SKM-1 (cell line): ENCODE data around the gene FAM180A.

ENCODE experiments used
- DNase-seq: peaks from one replicate; lab custom pipeline; 2025; ENCODE audit not compliant: unreplicated experiment; lab: John Stamatoyannopoulos, UW

The FAM180A gene

DNA sequence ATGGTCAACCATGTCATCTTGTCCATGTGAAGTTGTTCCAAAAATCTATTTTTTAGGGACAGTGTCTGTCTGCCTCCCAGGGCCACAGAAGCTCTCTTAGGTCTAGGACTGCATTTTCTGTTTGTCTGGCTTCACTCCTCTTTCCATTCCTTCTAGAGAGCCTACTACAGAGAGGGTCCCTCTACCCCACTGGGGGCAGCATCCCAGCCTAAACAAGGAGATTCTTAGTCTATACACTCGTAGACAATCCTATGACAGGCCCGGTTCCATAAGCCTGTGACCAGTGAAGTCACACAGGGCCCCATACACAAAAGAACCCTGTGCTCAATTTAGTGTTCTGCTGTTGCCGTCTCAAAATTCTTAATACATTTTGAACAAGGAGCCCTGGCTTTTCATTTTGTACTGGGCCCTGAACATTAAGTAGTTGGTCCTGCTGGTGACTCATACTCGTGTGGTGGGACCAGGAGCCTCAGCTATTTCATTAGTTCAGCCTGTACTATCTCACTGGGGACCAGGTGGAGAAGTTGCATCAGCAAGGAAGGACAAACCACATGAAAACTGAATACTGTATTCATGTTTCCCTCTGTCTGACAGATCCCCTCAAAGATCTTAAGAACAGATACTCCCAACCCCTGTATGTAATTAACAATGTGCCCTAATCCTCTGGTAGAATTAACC lies 23.5 kb upstream of the FAM180A start:
- peak; percentile 14 for DNase-seq

DNA sequence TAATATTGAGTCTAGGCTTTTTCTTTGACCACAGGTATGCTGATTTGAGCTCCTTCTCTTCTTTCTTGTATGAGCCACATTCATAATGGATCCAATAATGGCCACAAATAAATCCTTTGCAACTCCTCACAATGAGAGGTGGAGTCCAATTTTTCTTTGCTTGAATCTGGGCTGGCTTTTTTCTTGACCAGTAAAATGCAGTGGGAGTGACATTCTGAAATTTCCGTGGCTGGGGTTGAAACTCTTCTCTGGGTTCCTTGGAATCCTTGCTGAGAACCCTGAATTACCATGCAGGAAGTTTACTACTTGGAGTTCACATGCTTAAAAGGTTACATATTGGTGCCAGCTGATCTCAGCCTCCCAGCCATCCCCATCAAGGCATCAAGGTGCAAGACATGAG lies 22.4 kb upstream of the FAM180A start:
- DNase-seq = no peak

DNA sequence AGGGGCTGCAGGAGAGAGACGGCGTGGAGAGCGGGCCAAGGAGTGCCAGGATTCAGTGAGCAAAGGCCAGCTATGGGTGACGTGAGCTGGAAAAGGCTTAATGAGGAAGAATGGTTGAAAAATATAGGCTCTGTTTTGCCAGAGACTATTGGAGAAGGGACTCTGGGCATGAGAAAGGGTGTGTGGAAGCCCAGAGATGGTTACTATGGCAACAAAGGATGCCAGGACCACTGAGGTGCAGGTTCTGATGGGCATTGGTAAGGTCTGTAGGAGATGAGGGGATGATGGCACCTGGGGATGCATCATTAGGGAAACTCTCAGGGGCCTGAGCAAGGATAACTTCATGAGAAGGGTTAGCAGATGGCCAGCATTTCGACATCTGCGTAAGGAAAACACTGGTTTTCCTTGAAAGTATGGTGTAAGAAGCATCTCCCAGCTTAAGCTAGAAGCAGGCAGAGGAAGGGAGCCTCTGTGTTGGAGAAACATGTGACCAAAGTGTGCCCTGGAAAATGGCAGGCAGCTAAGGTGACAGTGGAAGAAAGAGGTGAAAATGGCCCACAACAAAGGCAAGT lies 21.6 kb upstream of the FAM180A start:
- DNase-seq = no peak

DNA sequence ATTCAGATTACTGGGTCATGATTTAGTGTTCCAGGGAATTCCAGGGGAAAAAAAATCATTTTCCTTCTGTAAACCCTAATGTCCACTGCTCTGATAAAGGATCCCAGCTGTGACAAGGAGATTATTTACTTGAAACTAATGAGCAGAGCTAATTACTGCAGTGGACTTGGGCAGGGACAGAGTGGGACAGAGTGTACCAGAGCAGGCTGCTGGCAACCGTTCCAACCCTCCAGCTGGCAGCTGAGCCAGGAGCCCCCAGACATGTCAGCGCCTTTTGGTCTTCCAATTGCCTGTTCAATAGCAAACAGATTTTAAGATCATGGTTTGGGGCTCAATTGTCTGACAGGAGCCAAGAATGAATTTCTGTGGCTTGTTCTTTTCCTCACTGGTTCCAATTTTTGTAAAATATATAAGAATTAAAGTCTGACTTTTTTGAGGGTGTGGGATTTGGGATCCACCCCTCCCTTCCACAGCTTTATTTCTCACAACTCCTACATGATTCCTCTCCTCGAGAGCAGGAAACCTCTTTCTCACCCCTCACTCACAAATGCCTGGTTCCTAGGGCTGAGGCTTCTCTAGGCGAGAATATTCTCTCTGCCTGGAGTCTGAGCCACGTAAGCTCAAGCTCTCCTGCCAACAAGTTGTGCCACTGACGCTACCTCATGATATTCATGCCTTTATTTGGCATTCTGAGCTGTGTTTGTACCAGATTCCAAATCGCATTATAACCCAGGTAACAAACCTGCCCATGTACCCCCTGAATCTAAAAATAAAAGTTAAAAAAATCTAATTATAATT lies 20.6 kb upstream of the FAM180A start:
- no peak for DNase-seq

DNA sequence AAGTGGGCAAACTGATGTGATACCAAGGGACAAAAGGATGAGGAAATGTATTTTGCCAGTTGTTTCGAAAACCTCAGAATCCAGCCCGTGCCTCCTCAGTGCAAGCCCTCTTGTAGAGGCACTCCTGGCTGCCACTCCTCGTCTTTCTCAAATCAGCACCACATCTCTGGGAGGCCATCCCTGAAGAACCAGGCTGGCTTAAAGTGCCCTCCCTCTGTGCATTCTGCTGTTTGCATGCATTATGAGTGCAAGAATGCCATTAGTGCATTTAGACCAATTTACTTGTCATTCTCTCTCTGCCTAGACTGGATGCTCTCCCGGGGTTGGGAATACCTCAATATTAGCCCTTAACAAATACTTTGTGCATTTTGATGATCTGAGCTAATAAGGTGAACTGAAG lies 19.9 kb upstream of the FAM180A start:
- DNase-seq = no peak

DNA sequence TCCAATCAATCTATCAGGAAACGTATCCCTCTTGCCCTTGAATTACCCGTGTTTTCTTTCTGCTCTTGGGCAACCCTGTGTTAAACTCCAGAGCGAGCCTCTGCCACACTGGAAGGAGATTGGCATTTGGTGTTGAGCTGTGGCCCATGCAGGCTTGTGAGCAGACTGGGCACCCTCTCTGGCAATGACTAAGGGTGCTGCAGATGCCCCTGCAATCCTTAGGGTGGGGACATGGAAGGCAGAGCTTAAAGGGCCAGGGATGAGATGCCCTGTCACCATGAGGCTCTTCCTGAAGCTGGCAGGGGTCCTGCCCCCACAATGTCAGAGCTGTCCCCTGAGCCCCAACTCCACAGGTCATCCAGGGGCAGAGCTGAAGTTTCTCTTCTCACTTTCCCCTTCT lies 19.5 kb upstream of the FAM180A start:
- DNase-seq = no peak

DNA sequence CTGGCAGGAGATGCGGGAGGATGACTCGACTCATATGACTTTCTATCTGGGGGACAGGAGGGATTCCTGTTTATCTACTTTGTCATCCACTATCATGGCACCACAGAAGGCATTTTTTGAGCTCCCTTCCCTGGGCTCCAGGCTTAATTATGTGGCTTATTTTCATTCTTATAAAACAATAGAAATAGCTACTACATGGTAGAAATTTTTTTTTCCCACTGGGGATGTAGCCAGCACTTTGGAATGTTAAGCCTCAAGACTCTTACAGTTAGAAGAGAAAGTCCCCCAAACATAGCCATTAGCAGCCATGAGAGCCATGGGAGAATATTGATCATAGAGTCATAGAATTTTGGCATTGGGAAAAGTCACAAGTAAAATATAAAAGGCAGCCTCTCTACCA lies 14.6 kb upstream of the FAM180A start:
- DNase-seq = no peak

DNA sequence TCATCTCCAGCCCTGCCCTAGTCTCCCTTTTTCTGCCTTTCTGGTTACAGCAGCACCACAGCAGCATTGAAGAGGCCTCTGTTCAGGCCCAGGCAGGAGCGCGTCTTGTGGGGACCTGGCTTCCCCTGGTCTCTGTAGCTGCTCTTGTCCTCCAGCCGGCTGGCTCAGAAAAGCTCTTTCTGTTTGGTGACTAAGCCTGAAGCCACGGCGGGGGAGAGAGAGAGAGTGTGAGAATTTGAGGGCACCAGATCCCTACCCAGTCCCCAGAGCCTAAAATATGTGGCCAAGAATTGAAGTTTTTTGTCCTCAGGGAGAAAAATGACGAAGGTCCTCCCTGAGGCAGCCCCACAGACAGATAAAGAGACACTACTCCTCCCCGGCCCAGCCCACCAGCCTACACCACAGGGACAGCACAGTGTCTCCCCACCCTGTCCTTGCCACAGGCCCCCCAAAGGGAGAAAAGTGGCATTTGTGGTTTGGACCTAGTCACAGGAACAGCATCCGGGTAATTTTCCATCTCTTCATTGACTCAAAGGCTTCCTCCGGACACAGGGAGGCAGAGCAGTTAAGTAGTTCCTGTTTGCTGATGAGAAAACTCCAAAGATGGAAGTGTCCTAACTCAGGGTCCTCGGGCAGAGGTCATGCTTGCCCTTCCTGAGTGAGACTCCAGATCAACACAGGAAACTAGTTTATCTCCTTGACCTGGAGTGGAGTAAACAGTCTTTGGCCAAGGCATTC lies 13.3 kb upstream of the FAM180A start:
- DNase-seq = peak; percentile 37

DNA sequence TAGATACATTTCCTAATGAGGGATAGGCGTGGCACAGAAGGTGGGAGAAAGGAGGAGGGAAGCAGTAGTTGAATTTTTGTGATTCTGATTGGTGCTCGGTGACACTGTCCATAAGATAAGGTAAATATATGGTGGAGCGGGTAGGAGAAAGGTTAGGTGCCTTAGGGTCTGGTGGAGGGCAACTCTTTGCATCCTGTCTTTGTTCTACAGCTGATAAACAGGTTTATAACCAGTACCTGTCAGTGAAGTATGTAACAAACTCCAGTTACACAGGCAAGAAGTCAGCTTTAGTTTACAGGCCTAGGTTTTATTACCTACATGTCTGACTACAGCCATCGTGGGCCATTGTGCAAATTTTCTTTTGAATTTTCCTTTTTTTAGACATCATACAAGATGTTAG lies 10.9 kb upstream of the FAM180A start:
- no peak for DNase-seq

DNA sequence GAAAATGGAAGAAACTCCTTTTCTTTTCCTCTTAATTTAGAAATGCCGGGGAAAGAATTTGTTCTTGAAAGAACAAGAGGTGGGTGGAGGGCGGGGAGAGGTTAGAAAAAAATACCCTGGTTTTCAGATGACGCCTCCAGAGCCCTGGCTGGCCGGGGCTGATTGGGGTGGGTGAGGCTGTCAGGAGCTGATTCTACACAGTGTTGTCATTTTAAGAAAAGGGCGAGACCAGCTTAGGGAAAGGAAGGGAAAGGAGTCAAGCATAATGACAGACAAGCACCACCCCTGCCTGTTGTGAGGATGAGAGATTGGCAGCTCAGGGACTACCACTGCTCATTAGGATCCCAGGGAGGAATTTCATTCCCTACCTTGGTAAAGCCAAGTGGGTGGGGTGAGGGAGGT lies 9.9 kb upstream of the FAM180A start:
- DNase-seq = no peak

DNA sequence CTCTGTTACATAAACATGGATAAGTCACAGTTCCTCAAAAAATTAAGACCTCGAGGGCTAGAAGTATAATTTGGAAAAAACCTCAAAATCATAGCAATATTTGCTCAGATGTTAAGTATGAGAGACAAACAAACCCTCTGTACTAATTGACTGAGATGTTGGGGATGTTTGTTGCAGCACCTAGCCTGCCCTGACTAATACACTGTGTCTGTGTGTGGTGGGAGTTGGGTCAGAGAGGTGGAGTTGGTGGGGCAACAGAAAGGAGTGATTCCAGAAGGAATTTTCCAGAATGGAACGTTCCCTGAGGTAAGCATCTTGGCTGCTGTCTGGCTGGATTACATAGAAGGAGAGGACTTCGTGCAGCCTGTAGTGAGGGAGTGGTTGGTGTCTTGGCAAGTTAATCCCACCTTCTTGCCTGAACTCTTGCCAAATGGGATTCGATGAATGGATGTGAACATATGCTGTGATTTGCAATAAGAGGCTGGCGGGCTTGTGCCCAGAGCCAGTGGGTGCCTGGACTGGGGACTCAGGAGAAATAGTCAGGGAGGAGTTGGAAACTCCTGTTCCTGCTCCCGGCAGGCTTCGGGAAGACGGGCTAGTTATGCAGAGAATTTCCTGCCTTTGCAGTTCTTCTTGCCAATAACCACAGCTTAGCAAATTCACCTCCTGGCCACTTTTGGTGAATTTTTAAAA lies 9.3 kb upstream of the FAM180A start:
- no peak for DNase-seq

DNA sequence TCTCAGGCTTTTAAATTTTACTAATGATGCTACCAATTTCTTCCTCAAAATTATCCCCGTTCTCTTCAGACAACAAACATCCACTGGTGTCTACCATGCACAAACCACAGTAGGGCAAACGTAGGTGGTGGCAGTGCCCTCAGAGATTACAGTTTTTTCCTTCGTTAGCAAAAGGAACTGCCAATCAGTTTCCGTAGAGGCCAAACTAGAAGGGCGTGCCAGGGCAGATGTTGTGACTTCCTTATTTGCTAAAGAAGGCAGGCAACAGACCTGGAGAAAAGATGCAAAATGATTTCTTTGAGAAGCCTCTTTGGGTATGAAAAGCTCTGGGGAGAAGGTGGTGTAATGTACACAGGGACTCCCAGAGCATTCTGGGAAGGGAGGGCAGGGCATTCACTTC lies 7.6 kb upstream of the FAM180A start:
- DNase-seq = no peak

DNA sequence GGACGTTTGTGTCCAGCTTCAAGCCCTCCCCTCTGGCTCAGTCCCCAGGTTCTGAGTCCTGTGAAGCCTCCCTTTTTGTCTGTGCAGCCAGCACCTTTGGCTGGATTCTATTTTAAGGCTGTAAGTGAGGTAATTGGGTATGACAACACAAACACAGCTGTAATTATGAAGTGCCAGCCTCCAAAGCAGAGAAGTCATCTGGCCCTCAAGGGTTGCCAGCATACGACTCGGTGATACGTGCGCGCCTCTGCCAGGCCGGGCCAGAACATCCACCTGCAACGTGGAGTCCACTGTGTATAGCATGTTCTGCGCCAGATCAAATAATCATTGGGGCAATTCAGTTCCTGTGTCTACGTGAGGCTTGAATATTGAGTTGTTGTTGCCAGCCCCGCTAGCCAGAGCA lies 6.7 kb upstream of the FAM180A start:
- no peak for DNase-seq

DNA sequence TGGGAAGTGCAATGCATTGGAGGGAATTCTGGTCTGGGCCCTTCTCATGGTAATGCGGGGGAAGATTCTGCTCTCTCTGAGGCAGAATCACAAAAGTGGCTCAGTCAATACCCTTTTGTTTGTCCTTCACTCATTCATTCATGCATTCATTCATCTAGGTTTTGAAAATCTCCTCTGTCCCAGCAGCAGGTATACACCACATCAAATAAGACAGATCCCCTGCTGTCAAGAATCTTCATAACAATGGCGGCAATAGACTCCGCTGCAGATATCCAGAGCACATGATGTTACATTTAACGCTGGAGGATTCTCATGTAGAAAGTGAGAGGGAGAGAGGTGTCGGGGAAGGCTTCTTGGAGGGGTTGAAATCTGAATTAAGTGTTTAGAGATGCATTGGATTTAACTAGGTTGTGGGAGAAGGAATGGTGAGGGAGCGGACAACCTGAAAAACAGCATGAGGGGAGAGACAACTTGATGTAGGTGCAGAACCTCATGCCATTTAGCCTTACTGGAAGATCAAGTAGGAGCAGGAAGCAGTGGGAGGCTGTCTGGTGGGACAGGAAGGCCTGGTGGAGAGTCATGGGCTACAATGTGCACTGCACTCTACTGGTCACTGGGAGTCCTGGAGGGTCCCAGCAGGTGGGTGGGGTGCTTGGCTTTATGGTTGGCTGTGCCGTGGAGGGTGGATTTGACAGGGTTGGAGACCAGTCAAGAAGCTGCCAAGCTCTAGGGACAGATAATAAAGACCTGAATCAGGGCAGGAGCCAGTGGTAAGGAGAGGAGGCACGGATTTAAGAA lies 5.2 kb upstream of the FAM180A start:
- no peak for DNase-seq

DNA sequence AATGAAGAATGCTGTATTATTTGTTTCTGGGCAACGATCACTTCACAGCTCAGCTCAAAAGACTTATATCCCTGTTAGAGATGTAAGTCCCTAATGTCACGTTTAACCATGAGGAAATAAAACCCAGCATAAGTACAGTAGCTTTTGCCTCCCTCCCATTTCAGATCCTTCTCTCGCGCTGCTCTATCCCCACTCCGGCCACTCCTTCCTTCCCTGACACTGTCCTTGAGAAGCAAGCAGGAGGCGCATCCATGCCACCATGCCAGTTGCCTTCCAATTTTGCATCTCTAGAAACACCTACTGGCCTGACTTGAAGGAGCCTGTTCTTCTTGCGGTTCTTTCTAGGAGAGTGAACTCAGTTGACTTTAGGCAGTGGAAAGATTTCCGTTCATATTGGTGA lies 1.2 kb downstream of the FAM180A start:
- DNase-seq = no peak

DNA sequence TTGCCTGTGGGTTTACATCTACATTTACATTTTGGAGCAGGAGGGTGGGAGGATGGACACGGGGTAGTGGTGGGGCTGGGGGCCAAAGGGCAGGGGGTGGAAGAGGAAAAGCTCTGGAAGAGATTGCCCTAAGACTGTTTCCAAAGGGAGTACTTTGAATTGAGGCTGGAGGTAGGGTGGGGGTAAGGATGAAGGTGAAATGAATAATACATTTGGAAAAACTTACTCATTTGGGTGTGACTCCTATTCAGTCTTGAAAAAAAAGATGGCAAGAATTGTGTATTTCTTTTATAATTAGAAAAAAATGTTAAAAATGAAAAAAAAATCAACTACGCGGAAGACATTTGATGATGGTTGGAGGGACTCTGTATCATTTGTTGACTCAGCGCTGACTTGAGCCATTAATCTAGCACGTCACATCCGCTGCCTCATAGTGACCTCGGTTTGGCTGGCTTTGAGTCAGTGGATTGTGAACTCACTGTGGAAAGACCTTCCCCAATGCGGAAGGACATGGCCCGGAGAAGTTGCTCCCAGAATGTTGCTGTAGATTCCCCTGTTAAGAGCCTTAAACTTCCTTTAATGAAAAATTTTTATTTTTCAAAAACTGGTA lies 2.8 kb downstream of the FAM180A start:
- no peak for DNase-seq

DNA sequence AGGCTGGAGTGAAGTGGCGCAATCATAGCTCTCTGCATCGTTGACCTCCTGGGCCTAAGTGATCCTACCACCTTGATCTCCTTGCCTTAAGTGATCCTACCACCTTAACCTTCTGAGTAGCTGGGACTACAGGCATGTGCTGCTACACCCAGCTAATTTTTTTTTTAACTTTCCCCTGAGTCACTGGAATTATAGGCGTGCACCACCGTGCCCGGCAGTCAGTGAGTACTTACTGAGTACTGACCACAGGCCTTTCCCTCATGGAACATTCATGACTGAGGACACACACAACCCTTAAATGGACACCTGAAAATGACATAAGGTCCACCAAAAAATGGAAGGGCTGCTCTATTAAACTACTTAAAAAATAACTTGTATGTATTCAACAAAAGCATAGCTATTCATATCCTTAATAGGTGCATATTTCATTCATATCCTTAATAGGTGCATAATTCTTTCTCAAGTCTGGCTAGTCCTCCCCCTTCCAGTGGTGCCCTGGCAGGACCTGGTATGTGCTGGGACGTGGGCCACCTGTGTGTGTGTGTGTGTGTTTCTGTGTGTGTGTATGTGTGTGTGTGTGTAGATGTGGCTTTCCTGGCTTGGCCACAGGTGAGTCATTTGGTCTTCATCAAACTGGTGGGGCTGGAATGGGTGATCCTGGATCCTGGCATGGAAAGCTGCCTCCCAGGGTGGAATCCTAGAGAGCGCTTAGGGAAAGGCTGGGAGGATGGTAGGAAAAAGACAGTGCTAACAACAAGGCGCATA lies 3.5 kb downstream of the FAM180A start:
- DNase-seq = no peak

DNA sequence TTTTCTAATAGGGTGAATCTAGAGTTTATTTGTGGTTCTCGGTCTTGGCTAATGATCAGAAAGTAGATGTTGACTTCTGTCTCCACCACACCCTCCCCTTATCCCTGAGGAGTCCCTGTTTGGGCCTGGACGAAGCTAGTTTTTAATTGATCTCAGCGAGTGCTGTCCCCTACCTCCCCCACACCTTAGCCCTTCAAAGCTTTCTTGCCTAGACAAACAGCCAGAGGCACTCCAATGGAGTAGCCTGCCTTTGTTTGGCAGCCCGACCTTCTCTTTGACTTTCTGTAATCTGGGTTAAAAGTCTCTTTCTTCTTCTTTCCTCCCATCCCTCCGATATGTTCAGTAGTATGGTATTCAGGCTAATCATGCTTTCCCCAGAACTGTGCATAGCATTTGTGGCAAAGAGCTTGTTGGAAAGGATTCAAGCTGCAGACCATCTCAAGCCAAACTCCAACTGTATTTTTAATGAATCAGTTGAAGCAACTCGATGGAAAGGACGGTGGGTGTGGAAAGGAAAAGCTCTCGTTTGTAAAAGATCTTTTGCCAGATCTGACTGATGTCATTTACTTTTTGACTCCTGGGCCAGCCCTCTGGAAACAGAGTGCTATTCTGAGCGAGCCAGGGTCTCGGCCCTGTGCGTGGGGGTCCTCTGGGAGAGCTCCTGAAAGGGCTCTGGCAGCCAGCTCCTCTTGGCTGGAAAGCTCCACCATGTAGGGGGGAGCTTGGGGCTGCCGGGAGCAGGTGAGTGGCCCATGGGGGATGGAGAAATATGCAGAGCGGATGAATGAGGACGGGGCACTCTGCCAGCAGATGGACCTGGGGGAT lies 4.5 kb downstream of the FAM180A start:
- DNase-seq = no peak
